C4-2B (cell line): Measurements from ENCODE around the gene LRCOL1.

Source experiments
- H3K27ac ChIP-seq: fragments of 450-650 bp; 2 replicates; pipeline ENCODE4 v1.5.1; 2017
- ZFX ChIP-seq: fragments of 450-650 bp; IDR thresholded peaks from 2 replicates; pipeline ENCODE4 v1.6.1; 2017
- TF ChIP-seq, protein P1 (sequence below): fragments of 450-650 bp; conservative IDR thresholded peaks from 2 replicates; pipeline ENCODE4 v1.5.1; 2017; ENCODE audit warnings: mild to moderate bottlenecking

The LRCOL1 gene

DNA sequence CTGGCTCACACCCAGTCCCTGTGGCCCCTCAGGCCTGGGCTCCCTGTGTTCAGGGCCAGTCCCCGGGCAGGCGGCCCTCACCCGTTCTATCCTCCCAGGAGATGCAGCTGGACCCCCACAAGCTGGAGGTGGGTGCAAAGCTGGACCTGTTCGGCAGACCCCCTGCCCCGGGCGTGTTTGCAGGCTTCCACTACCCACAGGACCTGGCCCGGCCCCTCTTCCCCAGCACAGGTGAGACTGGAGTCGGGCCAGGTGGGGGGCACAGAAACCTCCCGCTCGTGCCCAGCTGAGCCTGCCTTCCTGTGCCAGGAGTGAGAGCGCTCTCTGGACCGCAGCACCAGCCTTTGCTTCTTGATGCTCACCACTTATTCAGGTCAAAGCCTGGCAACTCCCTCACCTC lies 33.7 kb downstream of the LRCOL1 start:
- H3K27ac ChIP-seq = no peak overlapping the region

DNA sequence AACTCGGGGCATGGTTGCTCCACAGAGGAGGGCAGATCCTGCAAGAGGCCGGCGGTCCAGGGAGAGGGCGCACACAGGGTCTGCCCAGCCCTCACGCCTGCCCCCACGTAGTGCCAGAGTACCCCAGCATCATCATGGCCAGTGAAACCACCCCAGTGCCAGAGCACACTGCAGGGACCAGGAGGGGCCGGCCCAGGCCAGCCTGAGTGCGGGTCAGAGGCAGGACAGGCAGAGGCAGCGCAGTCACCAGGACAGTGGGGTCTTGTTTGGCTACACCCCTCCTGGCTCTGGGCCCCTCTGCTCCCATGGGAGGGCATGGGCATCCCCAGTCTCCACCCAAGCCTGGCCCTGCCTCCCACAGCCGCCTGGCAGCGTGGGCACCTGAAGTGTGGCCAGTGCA lies 34.7 kb downstream of the LRCOL1 start:
- no peak overlapping the region for H3K27ac ChIP-seq
- TF ChIP-seq, protein P1, sequence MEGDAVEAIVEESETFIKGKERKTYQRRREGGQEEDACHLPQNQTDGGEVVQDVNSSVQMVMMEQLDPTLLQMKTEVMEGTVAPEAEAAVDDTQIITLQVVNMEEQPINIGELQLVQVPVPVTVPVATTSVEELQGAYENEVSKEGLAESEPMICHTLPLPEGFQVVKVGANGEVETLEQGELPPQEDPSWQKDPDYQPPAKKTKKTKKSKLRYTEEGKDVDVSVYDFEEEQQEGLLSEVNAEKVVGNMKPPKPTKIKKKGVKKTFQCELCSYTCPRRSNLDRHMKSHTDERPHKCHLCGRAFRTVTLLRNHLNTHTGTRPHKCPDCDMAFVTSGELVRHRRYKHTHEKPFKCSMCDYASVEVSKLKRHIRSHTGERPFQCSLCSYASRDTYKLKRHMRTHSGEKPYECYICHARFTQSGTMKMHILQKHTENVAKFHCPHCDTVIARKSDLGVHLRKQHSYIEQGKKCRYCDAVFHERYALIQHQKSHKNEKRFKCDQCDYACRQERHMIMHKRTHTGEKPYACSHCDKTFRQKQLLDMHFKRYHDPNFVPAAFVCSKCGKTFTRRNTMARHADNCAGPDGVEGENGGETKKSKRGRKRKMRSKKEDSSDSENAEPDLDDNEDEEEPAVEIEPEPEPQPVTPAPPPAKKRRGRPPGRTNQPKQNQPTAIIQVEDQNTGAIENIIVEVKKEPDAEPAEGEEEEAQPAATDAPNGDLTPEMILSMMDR = no peak
- no peak for TF ChIP-seq ZFX

More for the DNA sequence above, 33.7 kb downstream of the LRCOL1 start:
- TF ChIP-seq ZFX = no peak
- TF ChIP-seq, protein P1 = no peak

DNA sequence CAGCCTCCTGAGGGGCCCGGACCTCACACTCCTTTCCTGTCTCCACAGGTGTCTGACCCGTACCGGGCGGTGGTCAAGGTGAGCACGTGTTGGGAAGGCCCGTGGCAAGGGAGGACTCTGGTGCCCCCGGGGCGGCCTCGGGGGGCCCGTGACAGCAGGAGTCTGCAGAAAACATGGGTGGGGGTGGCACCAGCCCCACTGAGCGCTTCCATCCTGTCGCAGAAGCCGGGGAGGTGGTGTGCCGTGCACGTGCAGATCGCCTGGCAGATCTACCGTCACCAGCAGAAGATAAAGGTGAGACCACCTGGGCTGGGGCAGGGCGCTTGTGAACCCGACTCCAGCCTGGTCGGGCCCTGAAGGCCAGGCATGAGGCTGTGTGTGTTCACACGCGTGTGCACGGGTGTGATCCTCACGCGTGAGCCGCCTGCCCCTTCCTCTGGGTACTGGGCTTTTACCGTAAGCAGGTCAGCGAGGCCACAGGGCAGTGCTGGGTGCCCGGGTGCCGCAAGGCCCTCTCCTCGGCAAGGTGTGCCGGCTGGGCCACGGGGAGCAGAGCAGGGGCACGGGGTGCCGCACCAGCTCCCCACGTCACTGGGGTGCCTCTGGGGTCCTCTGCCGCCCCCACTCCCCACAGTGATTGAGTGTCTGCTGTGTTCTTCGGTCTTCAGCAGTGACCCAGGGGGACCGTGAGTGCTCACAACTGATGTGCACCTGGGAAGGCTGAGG lies 35.9 kb downstream of the LRCOL1 start:
- TF ChIP-seq, protein P1 = no peak
- TF ChIP-seq ZFX = no peak
- H3K27ac ChIP-seq = no peak overlapping the region

DNA sequence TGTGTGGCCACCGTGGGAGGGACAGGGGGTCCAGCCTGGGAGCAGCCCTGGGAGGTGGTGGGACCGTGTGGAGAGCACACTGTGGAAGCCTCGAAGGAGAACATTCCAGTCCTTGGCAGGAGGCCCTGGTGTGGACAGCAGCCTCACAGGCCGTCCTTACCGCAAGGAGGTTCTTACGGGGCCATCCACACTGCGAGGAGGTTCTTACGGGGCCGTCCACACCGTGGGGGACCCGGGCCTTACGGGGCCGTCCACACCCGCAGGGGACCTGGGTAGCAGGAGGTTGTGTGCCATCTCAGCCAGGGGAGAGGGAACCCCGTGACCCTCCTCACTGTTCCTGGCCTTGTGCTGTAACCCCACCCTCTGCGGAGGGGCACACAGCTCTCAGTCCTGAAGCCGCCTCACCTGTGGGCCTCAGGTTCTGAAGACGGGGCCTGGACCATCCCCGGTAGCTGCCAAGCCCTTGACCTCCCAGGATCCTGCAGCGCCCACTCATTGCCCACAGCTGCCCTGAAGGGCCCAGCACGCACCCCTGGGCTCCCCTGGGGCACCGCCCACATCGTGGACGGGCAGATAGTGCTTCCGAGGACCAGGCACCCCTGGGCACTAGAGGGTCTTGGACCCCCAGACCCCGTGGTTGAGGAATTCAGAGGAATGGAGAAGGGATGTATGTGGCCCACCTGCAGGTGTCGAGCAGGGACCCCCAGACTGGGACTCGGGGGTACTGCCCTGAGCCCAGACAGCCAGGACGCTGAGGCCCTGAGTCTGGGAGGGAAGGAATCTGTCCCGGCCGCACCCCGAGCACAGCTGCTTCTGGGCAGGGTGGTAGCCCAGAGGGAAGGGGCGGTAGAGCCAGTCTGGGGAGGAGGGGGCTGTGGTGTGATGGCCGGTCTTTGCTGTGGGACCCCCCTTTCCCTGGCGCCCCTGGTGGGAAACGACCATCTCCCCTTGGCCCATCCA lies 37.3 kb downstream of the LRCOL1 start:
- no peak for TF ChIP-seq ZFX
- TF ChIP-seq, protein P1 = no peak
- H3K27ac ChIP-seq = no peak overlapping the region

DNA sequence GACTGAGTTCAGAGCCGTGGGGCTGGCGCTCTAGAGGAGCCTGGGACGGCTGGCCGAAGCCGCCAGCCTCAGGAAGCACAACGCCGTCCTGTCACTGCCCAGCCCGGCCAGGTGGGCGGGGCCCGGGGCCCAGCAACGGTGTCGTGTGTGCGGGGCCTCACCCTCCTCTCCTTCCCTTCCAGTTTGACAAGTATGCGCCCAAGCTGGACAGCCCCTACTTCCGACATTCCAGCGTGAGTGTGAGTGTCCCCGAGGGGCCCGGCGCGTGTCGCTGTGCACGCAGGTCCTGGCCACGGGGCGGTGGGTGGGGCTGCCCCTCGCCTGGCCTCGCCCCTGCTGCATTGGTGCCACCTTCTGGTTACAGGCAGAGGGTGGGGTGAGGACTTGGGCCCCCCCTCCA lies 38.3 kb downstream of the LRCOL1 start:
- H3K27ac ChIP-seq = no peak overlapping the region
- TF ChIP-seq, protein P1 = no peak
- TF ChIP-seq ZFX = no peak

DNA sequence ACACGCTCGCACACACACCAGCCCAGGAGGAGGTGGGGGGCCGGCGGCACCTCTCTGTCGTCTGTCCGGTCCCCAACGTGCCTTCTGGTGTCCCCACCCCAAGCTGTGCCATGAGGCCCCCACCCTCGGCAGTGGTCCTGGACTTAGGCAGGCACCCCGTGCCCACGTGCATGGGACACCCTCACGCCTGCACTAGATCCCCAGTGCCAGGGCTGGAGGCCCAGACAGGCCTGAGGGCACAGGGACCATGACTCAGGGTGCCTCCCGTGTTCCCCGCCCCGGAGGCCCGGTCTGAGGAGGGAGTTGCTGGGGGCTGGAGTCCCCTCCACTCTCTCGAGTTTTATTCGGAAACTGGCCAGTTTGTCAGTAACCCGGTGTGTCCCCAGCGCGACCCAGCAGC lies 38.8 kb downstream of the LRCOL1 start:
- TF ChIP-seq, protein P1 = no peak
- TF ChIP-seq ZFX = no peak
- H3K27ac ChIP-seq = no peak overlapping the region

DNA sequence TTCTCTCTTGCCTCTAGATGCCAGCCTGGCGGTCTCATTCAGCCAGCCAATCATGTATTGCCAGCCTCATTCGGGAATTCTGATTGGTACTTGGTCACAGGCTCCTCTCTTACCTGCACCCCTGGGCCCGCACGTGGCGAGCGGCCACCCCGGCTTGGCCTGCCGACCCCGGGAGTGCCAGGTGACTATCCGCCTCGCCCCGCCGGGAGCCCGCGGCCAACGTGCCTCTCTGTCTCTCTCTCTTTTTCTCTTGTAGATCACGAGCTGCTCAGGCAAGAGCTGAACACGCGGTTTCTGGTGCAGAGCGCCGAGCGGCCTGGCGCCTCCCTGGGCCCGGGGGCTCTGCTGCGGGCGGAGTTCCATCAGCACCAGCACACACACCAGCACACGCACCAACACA lies 39.3 kb downstream of the LRCOL1 start:
- H3K27ac ChIP-seq = no peak overlapping the region
- no peak for TF ChIP-seq ZFX
- TF ChIP-seq, protein P1 = no peak
